ENCODE data around the gene MPC1.

MPC1 gene
- 28.5 to 99.6 (median 57.2) reads per million in 17 experiments for total RNA-seq

DNA sequence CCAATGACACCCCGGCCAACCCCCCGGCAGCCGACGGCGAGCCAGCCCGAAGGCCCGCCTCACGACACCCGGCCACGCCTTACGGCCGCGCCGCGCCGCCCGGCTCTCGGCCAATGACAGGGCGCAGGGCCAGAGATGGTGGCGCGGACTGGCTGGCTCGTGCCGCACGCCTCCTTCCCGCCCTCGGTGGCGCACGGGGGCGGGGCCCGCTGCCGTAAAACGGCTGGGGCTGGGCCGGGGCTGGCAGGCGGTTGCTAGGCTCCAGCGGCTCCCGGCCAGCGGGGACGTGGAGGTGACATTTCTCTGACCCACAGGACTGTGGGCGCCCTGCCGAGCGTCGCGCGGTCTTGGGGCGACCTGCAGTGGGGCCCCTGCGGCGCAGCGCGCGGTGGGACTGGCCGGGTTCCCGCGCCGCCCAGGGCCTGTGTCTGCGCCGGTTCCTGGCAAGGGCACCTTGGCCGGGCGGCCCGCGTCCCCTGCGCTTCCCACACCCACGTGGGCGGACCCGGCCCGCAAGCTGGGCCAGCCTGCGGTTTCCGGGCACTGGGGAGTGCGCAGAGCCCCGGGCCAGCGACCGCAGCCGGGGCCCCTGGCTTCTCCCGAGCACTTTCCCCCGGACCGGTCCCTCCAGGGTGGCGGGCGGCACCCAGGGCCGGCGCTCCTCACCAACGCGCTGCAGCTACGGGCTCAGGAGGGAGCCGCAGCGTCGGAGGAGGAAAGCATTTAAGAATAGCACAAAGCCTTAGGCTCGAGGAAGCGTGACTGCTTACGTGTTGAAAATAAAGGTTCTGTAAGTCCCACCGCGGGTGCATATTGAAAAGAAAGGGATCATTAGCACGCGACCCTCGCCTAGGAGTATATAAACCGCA lies at the start of gene MPC1:
Gene MPC1 (minus strand): TSS at position 8 of the 869 bp plus-strand sequence. CDS start 64 bp downstream, outside the sequence.
- DNase-seq = peak; percentile 99 to 100 (median 99)

GRCh38 chr6:166430269-166430668 lies 47.5 kb upstream of the MPC1 start:
- no peak for DNase-seq

GRCh38 chr6:166424431-166424830 lies 41.7 kb upstream of the MPC1 start:
- DNase-seq = no peak

GRCh38 chr6:166423781-166424180 lies 41.0 kb upstream of the MPC1 start:
- DNase-seq = no peak

GRCh38 chr6:166423051-166423745 lies 40.5 kb upstream of the MPC1 start:
- no peak for DNase-seq

- no peak for DNase-seq
Observed at GRCh38 chr6:166422201-166422940, 39.6 kb upstream of the MPC1 start.

GRCh38 chr6:166420351-166420750 lies 37.6 kb upstream of the MPC1 start:
- peak in 3 of 4 experiments; percentile 49 to 60 (median 58) for DNase-seq

DNA sequence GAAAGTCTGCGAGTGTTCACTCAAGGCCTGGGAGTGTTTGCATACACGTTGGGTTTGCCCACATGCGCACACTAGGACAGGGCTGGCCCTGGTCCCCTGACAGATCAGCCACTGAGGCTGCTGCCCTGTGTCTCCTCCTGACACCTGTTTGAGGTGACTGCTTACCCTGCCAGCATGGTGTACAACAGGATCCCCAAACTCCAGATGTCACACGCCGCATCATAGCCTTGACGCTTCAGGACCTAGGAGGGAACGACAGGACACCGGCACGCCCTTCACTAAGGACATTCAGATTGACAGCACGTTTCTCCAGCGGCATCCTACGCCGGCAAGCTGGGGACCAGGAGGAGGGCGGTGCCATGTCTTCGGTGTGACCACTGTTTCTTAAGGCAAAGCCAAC lies 37.0 kb upstream of the MPC1 start:
- DNase-seq = no peak

DNA sequence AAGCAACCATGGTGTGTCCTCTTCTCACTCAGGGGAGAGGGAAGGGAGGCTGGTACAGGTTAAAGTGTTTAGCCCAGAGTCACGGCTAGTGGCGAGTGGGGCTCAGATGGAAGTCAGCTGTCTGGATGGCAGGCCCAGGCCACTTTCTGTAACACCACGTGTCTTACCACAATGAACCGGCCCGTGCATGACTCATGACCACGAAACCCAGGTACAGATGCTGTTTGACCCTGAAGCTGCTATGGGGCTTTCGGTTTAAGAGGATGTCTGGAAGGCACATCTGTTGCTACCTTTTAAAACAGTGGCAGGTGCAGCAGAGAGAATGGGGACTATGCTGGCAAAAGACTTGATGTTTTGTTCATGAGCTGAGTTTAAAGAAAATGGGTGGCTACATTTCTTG lies 36.5 kb upstream of the MPC1 start:
- no peak for DNase-seq

GRCh38 chr6:166418691-166419143 lies 36.0 kb upstream of the MPC1 start:
- DNase-seq = no peak

GRCh38 chr6:166417285-166417691 lies 34.5 kb upstream of the MPC1 start:
- no peak for DNase-seq

DNA sequence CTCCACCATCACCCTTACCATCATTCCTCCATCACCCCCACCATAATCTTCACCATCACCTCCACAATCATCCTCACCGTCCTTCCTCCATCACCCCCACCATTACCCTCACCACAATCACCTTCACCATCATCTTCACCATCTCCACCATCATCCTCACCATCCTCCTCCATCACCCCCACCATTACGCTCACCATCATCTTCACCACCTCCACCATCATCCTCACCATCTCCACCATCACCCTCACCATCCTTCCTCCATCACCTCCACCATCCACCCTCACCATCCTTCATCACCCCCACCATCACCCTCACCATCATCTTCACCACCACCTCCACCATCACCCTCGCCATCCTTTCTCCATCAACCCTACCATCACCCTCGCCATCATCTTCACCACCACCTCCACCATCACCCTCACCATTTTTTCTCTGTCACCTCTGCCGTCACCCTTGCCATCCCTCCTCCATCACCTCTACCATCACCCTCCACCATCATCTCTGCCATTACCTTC lies 33.1 kb upstream of the MPC1 start:
- no peak for DNase-seq

DNA sequence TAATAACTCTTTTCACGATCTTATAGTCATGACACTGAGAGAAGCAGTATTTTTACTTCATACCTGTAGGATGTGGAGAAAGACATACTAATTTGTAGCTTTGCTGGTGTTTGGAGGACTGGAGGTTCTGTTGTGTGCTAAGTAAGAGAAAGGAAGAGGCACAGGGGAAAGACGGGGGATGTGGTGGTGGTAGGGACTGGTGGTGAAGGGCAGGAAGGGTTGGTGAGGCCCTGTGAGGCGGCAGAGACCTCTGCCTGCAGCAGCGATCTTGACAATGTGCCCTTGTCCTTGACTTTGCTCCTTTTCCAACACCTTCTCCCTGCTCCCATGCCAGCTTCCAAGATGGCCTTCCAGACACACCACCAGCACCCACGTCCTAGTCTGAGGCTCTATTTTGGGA lies 32.6 kb upstream of the MPC1 start:
- DNase-seq = no peak

- DNase-seq = no peak
Observed at GRCh38 chr6:166413491-166413951, 30.8 kb upstream of the MPC1 start.

- DNase-seq = no peak
Observed at GRCh38 chr6:166412911-166413384, 30.2 kb upstream of the MPC1 start.

GRCh38 chr6:166412156-166412910 lies 29.6 kb upstream of the MPC1 start:
- no peak for DNase-seq

DNA sequence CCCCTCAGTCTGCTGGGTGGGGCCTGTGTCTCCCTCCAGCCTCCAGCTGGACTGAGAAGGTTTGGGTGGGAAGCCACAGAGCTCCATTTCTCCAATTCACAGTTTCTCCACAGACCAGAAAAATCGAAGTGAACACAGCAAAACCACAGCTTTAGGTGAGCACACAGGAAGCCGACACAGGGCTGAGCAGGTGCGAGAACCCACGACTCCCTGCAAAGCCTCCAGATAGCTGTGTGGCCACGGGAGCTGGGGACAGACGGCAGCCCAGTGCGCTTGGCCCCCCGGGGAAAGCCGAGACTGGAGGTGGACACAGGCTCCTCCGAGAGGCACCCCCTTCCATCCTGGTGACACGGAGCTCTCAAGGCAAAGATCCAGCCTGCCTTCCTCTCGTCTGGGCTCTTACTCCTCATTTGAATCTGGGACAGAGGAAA lies 29.0 kb upstream of the MPC1 start:
- DNase-seq = no peak

- DNase-seq = no peak
Observed at GRCh38 chr6:166411271-166411670, 28.5 kb upstream of the MPC1 start.

DNA sequence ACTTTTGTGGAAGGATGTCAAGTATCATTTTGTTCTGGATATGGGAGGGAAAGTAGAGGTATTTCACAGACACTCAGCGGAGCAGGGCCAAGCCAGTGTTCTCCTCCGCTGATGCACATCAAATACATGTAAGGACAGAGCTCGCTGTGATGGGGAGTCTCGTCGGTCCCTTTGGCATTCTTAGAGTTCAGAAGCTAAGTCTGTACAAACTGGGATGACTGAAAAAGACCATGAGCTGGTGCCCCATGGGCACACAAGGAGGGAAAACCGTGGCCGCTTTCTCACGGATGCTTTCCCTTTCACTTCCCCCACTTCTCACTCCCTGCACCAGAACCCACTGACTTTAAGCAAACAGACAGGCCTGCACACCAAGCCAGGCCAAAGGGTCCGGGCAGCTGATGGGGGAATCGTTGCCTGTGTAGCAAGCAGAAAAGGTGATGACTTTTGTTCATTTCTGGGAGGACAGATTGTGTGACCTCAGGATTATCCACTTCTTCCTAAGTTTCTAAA lies 27.7 kb upstream of the MPC1 start:
- DNase-seq = no peak

- DNase-seq = peak in 2 of 4 experiments; percentile 16 to 29
Observed at GRCh38 chr6:166408936-166409755, 26.4 kb upstream of the MPC1 start.

All from suppressor macrophage (primary cell).